ENCODE data around the gene GALM. TPM values are rescaled to one million over a fixed set of nuclear protein-coding genes. Genes with fewer than 3 reads are reported as not detected.

Gene GALM
- total RNA-seq, 1 experiment from 2014 or later, result 10.0 TPM

- H4K91ac ChIP-seq (ENCODE audit: insufficient read length, low read depth, low read length), result no peak overlapping the region
- H3K79me2 ChIP-seq (ENCODE audit: insufficient read depth, low read length), result no peaks in the 10 kb centered on the region
- no peaks in the 10 kb centered on the region for H4K20me1 ChIP-seq (ENCODE audit: control insufficient read depth, insufficient read depth, insufficient read length)
- H3K27ac ChIP-seq (ENCODE audit: insufficient read length, low read depth, low read length), result no peak overlapping the region
- H2AK5ac ChIP-seq (ENCODE audit: insufficient read length, low read length), result no peak overlapping the region
- H3K4me1 ChIP-seq (ENCODE audit: insufficient read depth, low read length), result 0 out of 2 replicates have a peak, but pooled peaks cover 3% of the 10 kb centered on the region
- H3T11ph ChIP-seq (ENCODE audit: low read length), result no peak overlapping the region
- H3K23ac ChIP-seq (ENCODE audit: insufficient read length, low read depth, low read length), result no peak overlapping the region
- no peak overlapping the region for H3K14ac ChIP-seq (ENCODE audit: insufficient read depth, low read length)
- no CpG with 5 or more reads among the region's 7 CpGs for WGBS (ENCODE audit: extremely low coverage, insufficient read length, low lambda C conversion rate)
- Mint-ChIP-seq H3K9me3 (peaks cover 2 to 4% of the 10 kb centered on the region in 2 experiments; a peak in 2 of 5 replicates), H3K4me3 (no peak overlapping the region), H3K27ac (peak overlapping the region in 1 of 3 experiments; percentile 53; a peak in 2 of 7 replicates), H3K27me3 (ENCODE audit: low read depth) (no peaks in the 10 kb centered on the region; the same call in 1 of the 2 replicates), H3K36me3 (ENCODE audit: insufficient read depth in 1 of 3, low read depth in 3 of 3) (peaks cover 5 to 6% (median 6%) of the 10 kb centered on the region in 3 experiments), H3K4me1 (peaks cover 15% of the 10 kb centered on the region in 2 experiments)
- no peaks in the 10 kb centered on the region for H3K27me3 ChIP-seq (ENCODE audit: insufficient read depth, low read length)
- no peaks in the 10 kb centered on the region for H3K9me3 ChIP-seq (ENCODE audit: control insufficient read depth, low read depth, low read length)
- H4K5ac ChIP-seq (ENCODE audit: insufficient read length, low read depth, low read length), result no peak overlapping the region
- H3K4ac ChIP-seq (ENCODE audit: low read depth, low read length), result no peak overlapping the region
- H2BK12ac ChIP-seq (ENCODE audit: insufficient read length, low read depth, low read length), result no peak overlapping the region
- no peaks in the 10 kb centered on the region for H3K23me2 ChIP-seq (ENCODE audit: insufficient read length, low read depth, low read length, poor library complexity, severe bottlenecking)
- H2BK15ac ChIP-seq (ENCODE audit: low read depth, low read length), result no peak overlapping the region
- H3K18ac ChIP-seq (ENCODE audit: insufficient read length, low read depth, low read length), result no peak overlapping the region
- H2BK20ac ChIP-seq (ENCODE audit: low read depth, low read length, poor library complexity, severe bottlenecking), result no peak overlapping the region
- TF ChIP-seq, protein P1, sequence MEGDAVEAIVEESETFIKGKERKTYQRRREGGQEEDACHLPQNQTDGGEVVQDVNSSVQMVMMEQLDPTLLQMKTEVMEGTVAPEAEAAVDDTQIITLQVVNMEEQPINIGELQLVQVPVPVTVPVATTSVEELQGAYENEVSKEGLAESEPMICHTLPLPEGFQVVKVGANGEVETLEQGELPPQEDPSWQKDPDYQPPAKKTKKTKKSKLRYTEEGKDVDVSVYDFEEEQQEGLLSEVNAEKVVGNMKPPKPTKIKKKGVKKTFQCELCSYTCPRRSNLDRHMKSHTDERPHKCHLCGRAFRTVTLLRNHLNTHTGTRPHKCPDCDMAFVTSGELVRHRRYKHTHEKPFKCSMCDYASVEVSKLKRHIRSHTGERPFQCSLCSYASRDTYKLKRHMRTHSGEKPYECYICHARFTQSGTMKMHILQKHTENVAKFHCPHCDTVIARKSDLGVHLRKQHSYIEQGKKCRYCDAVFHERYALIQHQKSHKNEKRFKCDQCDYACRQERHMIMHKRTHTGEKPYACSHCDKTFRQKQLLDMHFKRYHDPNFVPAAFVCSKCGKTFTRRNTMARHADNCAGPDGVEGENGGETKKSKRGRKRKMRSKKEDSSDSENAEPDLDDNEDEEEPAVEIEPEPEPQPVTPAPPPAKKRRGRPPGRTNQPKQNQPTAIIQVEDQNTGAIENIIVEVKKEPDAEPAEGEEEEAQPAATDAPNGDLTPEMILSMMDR (conservative IDR thresholded peaks at IDR 0.05), result no peak
- H2BK120ac ChIP-seq (ENCODE audit: low read depth, low read length, poor library complexity, severe bottlenecking), result no peak overlapping the region
- H3K4me2 ChIP-seq (ENCODE audit: insufficient read depth, insufficient read length, low read length), result no peak overlapping the region
- no peak for DNase-seq
- no peak overlapping the region for H3K56ac ChIP-seq (ENCODE audit: insufficient read length, low read depth, low read length)
- no peak overlapping the region for H4K8ac ChIP-seq (replicated peaks; ENCODE audit: insufficient read length, low read depth, low read length)
- no peaks in the 10 kb centered on the region for H3K79me1 ChIP-seq (ENCODE audit: insufficient read depth, low read depth, low read length, poor library complexity, severe bottlenecking)
- no peak overlapping the region for H2BK5ac ChIP-seq (ENCODE audit: insufficient read length, low read length)
- H2AFZ ChIP-seq (ENCODE audit: low read length), result no peak overlapping the region
- no peak overlapping the region for H3K9ac ChIP-seq (ENCODE audit: extremely low read depth, insufficient read length, low read length)
These were observed 46.5 kb downstream of the GALM start for GRCh38 chr2:38712413-38712812.

Data from H9 (cell line).